Right kidney (tissue), 1 donor: ENCODE results near the gene ANKDD1A.

Experiments used
- DNase-seq: peaks from one replicate; pipeline ENCODE4 v3.0.0-alpha.2; 2016

Gene ANKDD1A

GRCh38 chr15:64895285-64896065 lies 16.2 kb upstream of the ANKDD1A start:
- no peak for DNase-seq

- no peak for DNase-seq
Measured at GRCh38 chr15:64896371-64897069, 15.2 kb upstream of the ANKDD1A start.

- DNase-seq: no peak
Measured at GRCh38 chr15:64897345-64897985, 14.2 kb upstream of the ANKDD1A start.

GRCh38 chr15:64898406-64898805 lies 13.3 kb upstream of the ANKDD1A start:
- DNase-seq: no peak

GRCh38 chr15:64901141-64901540 lies 10.6 kb upstream of the ANKDD1A start:
- no peak for DNase-seq

- DNase-seq: no peak
Measured at GRCh38 chr15:64901914-64902313, 9.8 kb upstream of the ANKDD1A start.

GRCh38 chr15:64902863-64903262 lies 8.8 kb upstream of the ANKDD1A start:
- DNase-seq: no peak

GRCh38 chr15:64903326-64903950 lies 8.3 kb upstream of the ANKDD1A start:
- DNase-seq: no peak

GRCh38 chr15:64904189-64904588 lies 7.5 kb upstream of the ANKDD1A start:
- no peak for DNase-seq

GRCh38 chr15:64905119-64905831 lies 6.4 kb upstream of the ANKDD1A start:
- peak; percentile 70 for DNase-seq

- no peak for DNase-seq
Measured at GRCh38 chr15:64905941-64906340, 5.8 kb upstream of the ANKDD1A start.

GRCh38 chr15:64906402-64906801 lies 5.3 kb upstream of the ANKDD1A start:
- DNase-seq: no peak

GRCh38 chr15:64907991-64908390 lies 3.7 kb upstream of the ANKDD1A start:
- no peak for DNase-seq

GRCh38 chr15:64909546-64909945 lies 2.2 kb upstream of the ANKDD1A start:
- DNase-seq: no peak

- no peak for DNase-seq
Measured at GRCh38 chr15:64912379-64913325, 950 bp downstream of the ANKDD1A start.

- DNase-seq: no peak
Measured at GRCh38 chr15:64915518-64916227, 4.0 kb downstream of the ANKDD1A start.

GRCh38 chr15:64916365-64916764 lies 4.7 kb downstream of the ANKDD1A start:
- DNase-seq: no peak

GRCh38 chr15:64917211-64917610 lies 5.5 kb downstream of the ANKDD1A start:
- DNase-seq: no peak

GRCh38 chr15:64919721-64920120 lies 8.0 kb downstream of the ANKDD1A start:
- no peak for DNase-seq

- no peak for DNase-seq
Measured at GRCh38 chr15:64921711-64922110, 10.0 kb downstream of the ANKDD1A start.
